ENCODE measurements around the gene YES1. TPM values are rescaled to one million over a fixed set of nuclear protein-coding genes. Genes with fewer than 3 reads are reported as not detected.

YES1 gene
- total RNA-seq (70.2 TPM), polyA plus RNA-seq (23.1 TPM)

GRCh38 chr18:811892-812375 lies at the start of gene YES1:
YES1 (minus strand) TSS chr18:812242; CDS start chr18:756827, 55,415 bp downstream.
- WGBS, result under 1% methylated on average over 57 of the region's 59 CpGs
- Histone ChIP-seq H3K36me3 (ENCODE audit: insufficient read depth) (no peaks in the 10 kb centered on the region), H3K27ac (ENCODE audit: low read depth) (peak within 1 kb of the TSS; percentile 97), H3K4me3 (ENCODE audit: low read depth, low read length) (peak within 1 kb of the TSS; percentile 95), H3K4me1 (ENCODE audit: insufficient read depth) (no peaks in the 10 kb centered on the region)
- no peak for DNase-seq (ENCODE audit: extremely low spot score)

GRCh38 chr18:857986-858385 lies 45.9 kb upstream of the YES1 start:
- 34% methylated on average over 2 of the region's 2 CpGs for WGBS
- Histone ChIP-seq H3K27ac (ENCODE audit: low read depth) (no peak overlapping the region), H3K4me1 (ENCODE audit: insufficient read depth) (no peaks in the 10 kb centered on the region), H3K4me3 (ENCODE audit: low read depth, low read length) (no peak overlapping the region), H3K36me3 (ENCODE audit: insufficient read depth) (no peaks in the 10 kb centered on the region)
- no peak for DNase-seq (ENCODE audit: extremely low spot score)

- Histone ChIP-seq H3K36me3 (ENCODE audit: insufficient read depth) (no peaks in the 10 kb centered on the region), H3K4me1 (ENCODE audit: insufficient read depth) (no peaks in the 10 kb centered on the region), H3K4me3 (ENCODE audit: low read depth, low read length) (no peak overlapping the region), H3K27ac (ENCODE audit: low read depth) (no peak overlapping the region)
- WGBS, result 87% methylated on average over 5 of the region's 5 CpGs
- DNase-seq (ENCODE audit: extremely low spot score), result no peak
These were observed 41.4 kb upstream of the YES1 start for GRCh38 chr18:853471-853870.

GRCh38 chr18:850960-851359 lies 38.9 kb upstream of the YES1 start:
- no peak overlapping the region for H3K27ac ChIP-seq (ENCODE audit: low read depth)
- DNase-seq (ENCODE audit: extremely low spot score), result no peak
- no peak overlapping the region for H3K4me3 ChIP-seq (ENCODE audit: low read depth, low read length)
- WGBS, result 86% methylated on average over 4 of the region's 4 CpGs
- no peaks in the 10 kb centered on the region for H3K36me3 ChIP-seq (ENCODE audit: insufficient read depth)
- no peaks in the 10 kb centered on the region for H3K4me1 ChIP-seq (ENCODE audit: insufficient read depth)

GRCh38 chr18:849021-849420 lies 37.0 kb upstream of the YES1 start:
- 75% methylated on average over 4 of the region's 4 CpGs for WGBS
- no peak for DNase-seq (ENCODE audit: extremely low spot score)
- Histone ChIP-seq H3K36me3 (ENCODE audit: insufficient read depth) (no peaks in the 10 kb centered on the region), H3K27ac (ENCODE audit: low read depth) (no peak overlapping the region), H3K4me1 (ENCODE audit: insufficient read depth) (no peaks in the 10 kb centered on the region), H3K4me3 (ENCODE audit: low read depth, low read length) (no peak overlapping the region)

GRCh38 chr18:848062-848861 lies 36.2 kb upstream of the YES1 start:
- no peak for DNase-seq (ENCODE audit: extremely low spot score)
- Histone ChIP-seq H3K27ac (ENCODE audit: low read depth) (no peak overlapping the region), H3K4me3 (ENCODE audit: low read depth, low read length) (no peak overlapping the region), H3K36me3 (ENCODE audit: insufficient read depth) (no peaks in the 10 kb centered on the region), H3K4me1 (ENCODE audit: insufficient read depth) (no peaks in the 10 kb centered on the region)
- WGBS, result 77% methylated on average over 8 of the region's 8 CpGs

- DNase-seq (ENCODE audit: extremely low spot score), result no peak
- Histone ChIP-seq H3K27ac (ENCODE audit: low read depth) (no peak overlapping the region), H3K4me1 (ENCODE audit: insufficient read depth) (no peaks in the 10 kb centered on the region), H3K36me3 (ENCODE audit: insufficient read depth) (no peaks in the 10 kb centered on the region), H3K4me3 (ENCODE audit: low read depth, low read length) (no peak overlapping the region)
- WGBS, result 27% methylated on average over 9 of the region's 9 CpGs
These were observed 33.2 kb upstream of the YES1 start for GRCh38 chr18:845152-845819.

GRCh38 chr18:841647-842370 lies 29.8 kb upstream of the YES1 start:
- DNase-seq (ENCODE audit: extremely low spot score), result no peak
- no peak overlapping the region for H3K4me3 ChIP-seq (ENCODE audit: low read depth, low read length)
- WGBS, result 34% methylated on average over 15 of the region's 15 CpGs
- no peaks in the 10 kb centered on the region for H3K36me3 ChIP-seq (ENCODE audit: insufficient read depth)
- no peaks in the 10 kb centered on the region for H3K4me1 ChIP-seq (ENCODE audit: insufficient read depth)
- H3K27ac ChIP-seq (ENCODE audit: low read depth), result no peak overlapping the region

- H3K4me1 ChIP-seq (ENCODE audit: insufficient read depth), result no peaks in the 10 kb centered on the region
- H3K27ac ChIP-seq (ENCODE audit: low read depth), result no peak overlapping the region
- H3K36me3 ChIP-seq (ENCODE audit: insufficient read depth), result no peaks in the 10 kb centered on the region
- H3K4me3 ChIP-seq (ENCODE audit: low read depth, low read length), result no peak overlapping the region
- no peak for DNase-seq (ENCODE audit: extremely low spot score)
- WGBS, result 92% methylated on average over 2 of the region's 2 CpGs
These were observed 28.5 kb upstream of the YES1 start for GRCh38 chr18:840516-840915.

GRCh38 chr18:840023-840408 lies 28.0 kb upstream of the YES1 start:
- no peaks in the 10 kb centered on the region for H3K36me3 ChIP-seq (ENCODE audit: insufficient read depth)
- no peak for DNase-seq (ENCODE audit: extremely low spot score)

GRCh38 chr18:839224-840022 lies 27.4 kb upstream of the YES1 start:
- H3K4me3 ChIP-seq (ENCODE audit: low read depth, low read length), result no peak overlapping the region

More at GRCh38 chr18:840023-840408, 28.0 kb upstream of the YES1 start:
- no peak overlapping the region for H3K27ac ChIP-seq (ENCODE audit: low read depth)
- no peaks in the 10 kb centered on the region for H3K4me1 ChIP-seq (ENCODE audit: insufficient read depth)
- H3K4me3 ChIP-seq (ENCODE audit: low read depth, low read length), result no peak overlapping the region
- WGBS, result 85% methylated on average over 1 of the region's 1 CpG

GRCh38 chr18:837922-838321 lies 25.9 kb upstream of the YES1 start:
- WGBS, result 85% methylated on average over 2 of the region's 2 CpGs
- Histone ChIP-seq H3K4me1 (ENCODE audit: insufficient read depth) (no peaks in the 10 kb centered on the region), H3K36me3 (ENCODE audit: insufficient read depth) (no peaks in the 10 kb centered on the region), H3K27ac (ENCODE audit: low read depth) (no peak overlapping the region), H3K4me3 (ENCODE audit: low read depth, low read length) (no peak overlapping the region)
- no peak for DNase-seq (ENCODE audit: extremely low spot score)

More at GRCh38 chr18:839224-840022, 27.4 kb upstream of the YES1 start:
- H3K36me3 ChIP-seq (ENCODE audit: insufficient read depth), result no peaks in the 10 kb centered on the region
- no peak overlapping the region for H3K27ac ChIP-seq (ENCODE audit: low read depth)
- no peak for DNase-seq (ENCODE audit: extremely low spot score)
- no peaks in the 10 kb centered on the region for H3K4me1 ChIP-seq (ENCODE audit: insufficient read depth)
- WGBS, result 17% methylated on average over 14 of the region's 14 CpGs

GRCh38 chr18:834082-834720 lies 22.2 kb upstream of the YES1 start:
- DNase-seq (ENCODE audit: extremely low spot score), result no peak
- WGBS, result 71% methylated on average over 8 of the region's 8 CpGs
- no peak overlapping the region for H3K27ac ChIP-seq (ENCODE audit: low read depth)
- no peaks in the 10 kb centered on the region for H3K4me1 ChIP-seq (ENCODE audit: insufficient read depth)
- no peaks in the 10 kb centered on the region for H3K36me3 ChIP-seq (ENCODE audit: insufficient read depth)
- no peak overlapping the region for H3K4me3 ChIP-seq (ENCODE audit: low read depth, low read length)
